ENCODE data around the gene PITPNM1.
A peak's percentile ranks its signal among the peaks of the same experiment; 100 is the strongest.

GRCh38 chr11:67489885-67490726, 15.1 kb downstream of the PITPNM1 start:
- TF ChIP-seq POLR2A (IDR thresholded peaks at IDR 0.05): no peak
- peak in 1 of 6 experiments; percentile 8 for TF ChIP-seq CTCF (IDR thresholded peaks at IDR 0.05)
